Measurements from ENCODE around the gene SNRPB2. TPM values are rescaled to one million over a fixed set of nuclear protein-coding genes. Genes with fewer than 3 reads are reported as not detected.

The SNRPB2 gene
- total RNA-seq, result 48.9 TPM

DNA sequence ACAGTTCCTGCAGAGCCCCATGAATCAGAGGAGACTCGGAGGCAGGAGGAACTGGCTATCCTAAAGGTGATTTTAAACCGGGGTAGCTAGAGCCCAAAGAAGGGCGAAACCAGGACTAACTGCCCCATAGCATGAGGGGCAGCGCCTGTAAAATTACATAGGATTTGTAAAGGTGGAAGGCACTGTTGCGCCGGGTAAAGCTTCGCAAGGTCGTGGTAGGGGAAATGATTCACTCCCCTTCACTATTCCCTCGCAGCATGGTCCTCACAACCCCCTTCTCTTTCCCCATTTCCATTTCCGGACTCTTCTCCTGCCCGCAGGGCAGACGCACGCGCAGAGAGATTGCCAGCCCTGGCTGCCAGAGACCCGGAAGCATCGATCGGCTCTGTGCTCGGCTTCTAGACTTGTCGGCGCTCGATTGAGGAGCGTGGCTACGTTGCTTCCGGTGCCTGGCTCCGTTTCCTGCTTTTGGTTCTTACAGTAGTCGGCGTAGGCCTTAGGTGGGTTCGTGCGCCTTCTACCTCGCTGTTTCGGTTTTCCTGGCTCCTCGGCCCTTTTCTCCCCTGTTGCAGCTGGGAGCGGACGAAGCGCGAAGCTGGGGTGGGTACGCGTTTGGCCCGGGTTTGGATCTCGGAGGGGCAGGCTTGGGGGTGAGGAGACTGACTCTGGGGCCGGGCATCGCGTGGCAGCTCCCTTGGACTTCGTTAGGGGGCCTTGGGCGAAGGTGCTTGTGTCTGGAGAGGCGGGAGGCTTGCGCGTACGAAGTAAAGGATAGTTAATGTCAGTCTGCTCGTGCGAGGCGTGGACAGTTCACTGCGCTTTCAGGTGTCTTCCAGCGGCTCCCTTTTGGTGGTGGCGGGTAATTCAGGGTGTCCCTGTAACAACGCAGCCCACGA, at the start of gene SNRPB2:
Gene SNRPB2, plus strand, starts transcription at position 462 of the 896 bp plus-strand sequence. CDS start 1,677 bp downstream, outside the sequence.

DNA sequence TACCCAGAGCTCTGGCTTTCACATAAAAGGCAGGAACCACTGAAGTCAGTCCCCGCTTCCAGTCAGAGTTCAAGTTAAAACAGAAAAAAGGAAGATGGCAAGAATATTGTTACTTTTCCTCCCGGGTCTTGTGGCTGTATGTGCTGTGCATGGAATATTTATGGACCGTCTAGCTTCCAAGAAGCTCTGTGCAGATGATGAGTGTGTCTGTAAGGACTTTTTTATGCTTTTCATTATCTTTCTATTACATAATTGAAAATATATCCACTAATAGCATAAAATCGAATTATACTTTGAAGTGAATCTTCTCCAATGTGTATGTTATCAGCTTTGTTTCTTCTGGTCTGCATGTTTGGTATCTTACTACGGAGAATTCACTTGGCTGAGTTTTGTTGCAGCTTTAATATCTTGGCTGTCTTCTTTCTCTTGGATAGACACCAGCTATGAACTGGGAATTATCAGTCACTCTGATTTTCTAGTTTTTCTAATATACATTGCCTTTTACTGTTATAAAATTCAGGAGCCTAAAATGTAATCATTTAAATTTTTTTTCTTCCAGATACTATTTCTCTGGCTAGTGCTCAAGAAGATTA, 18.6 kb downstream of the SNRPB2 start, which contains the start of gene OTOR:
Gene OTOR, plus strand, starts transcription at position 51 of the 593 bp plus-strand sequence. Its CDS starts 44 bp downstream, at position 95.

Other genes with a start within 250 kb of the SNRPB2 start
- 29.1 TPM for gene KIF16B, start 156.6 kb upstream of the SNRPB2 start, total RNA-seq
- gene OTOR, start 18.3 kb downstream of the SNRPB2 start, total RNA-seq, result not detected

Data from camera-type eye (tissue), 1 donor.